GM18870 (cell line): ENCODE results near the gene ARHGAP8.

Experiments
- ATAC-seq: cut with Tn5 transposase; IDR thresholded peaks from one replicate; pipeline ENCODE4 v1.9.1; 2021; ENCODE audit warnings: moderate library complexity; ENCODE audit not compliant: unreplicated experiment

The ARHGAP8 gene

GRCh38 chr22:44752285-44753188, at the start of gene ARHGAP8:
Gene ARHGAP8 (plus strand): TSS chr22:44752575. CDS start chr22:44786528, 33,953 bp downstream.
- no peak for ATAC-seq

GRCh38 chr22:44703255-44703870, 49.0 kb upstream of the ARHGAP8 start:
- no peak for ATAC-seq

GRCh38 chr22:44704159-44705021, 48.0 kb upstream of the ARHGAP8 start:
- no peak for ATAC-seq

GRCh38 chr22:44705022-44705297, 47.4 kb upstream of the ARHGAP8 start:
- no peak for ATAC-seq

GRCh38 chr22:44706488-44706887, 45.9 kb upstream of the ARHGAP8 start:
- ATAC-seq: no peak

- no peak for ATAC-seq
These were observed 45.2 kb upstream of the ARHGAP8 start for GRCh38 chr22:44707178-44707577.

GRCh38 chr22:44707752-44708151, 44.6 kb upstream of the ARHGAP8 start:
- ATAC-seq: no peak

- no peak for ATAC-seq
These were observed 42.4 kb upstream of the ARHGAP8 start for GRCh38 chr22:44709881-44710392.

- ATAC-seq: no peak
These were observed 41.7 kb upstream of the ARHGAP8 start for GRCh38 chr22:44710474-44711240.

- no peak for ATAC-seq
These were observed 41.2 kb upstream of the ARHGAP8 start for GRCh38 chr22:44711241-44711560.

GRCh38 chr22:44711690-44712555, 40.5 kb upstream of the ARHGAP8 start:
- ATAC-seq: no peak

GRCh38 chr22:44712962-44713361, 39.4 kb upstream of the ARHGAP8 start:
- ATAC-seq: no peak

GRCh38 chr22:44714703-44715350, 37.5 kb upstream of the ARHGAP8 start:
- ATAC-seq: no peak

- ATAC-seq: no peak
These were observed 34.0 kb upstream of the ARHGAP8 start for GRCh38 chr22:44718418-44718817.

GRCh38 chr22:44719586-44720368, 32.6 kb upstream of the ARHGAP8 start:
- ATAC-seq: no peak

GRCh38 chr22:44721213-44721612, 31.2 kb upstream of the ARHGAP8 start:
- no peak for ATAC-seq

- no peak for ATAC-seq
These were observed 29.8 kb upstream of the ARHGAP8 start for GRCh38 chr22:44722611-44723010.

- no peak for ATAC-seq
These were observed 28.6 kb upstream of the ARHGAP8 start for GRCh38 chr22:44723801-44724200.

- ATAC-seq: no peak
These were observed 28.0 kb upstream of the ARHGAP8 start for GRCh38 chr22:44724416-44724815.
